ENCODE data around the gene PPP2R2D. TPM values are rescaled to one million over a fixed set of nuclear protein-coding genes. Genes with fewer than 3 reads are reported as not detected.

The PPP2R2D gene
- total RNA-seq = 53.4 TPM

- FAIRE-seq (no peak), DNase-seq (ENCODE audit: low spot score in 2 of 2) (peak; percentile 98)
These were observed at the start of gene PPP2R2D for GRCh38 chr10:131900350-131901152. Gene PPP2R2D (plus strand): TSS chr10:131901008. CDS start chr10:131901149, 141 bp downstream.

- DNase-seq (ENCODE audit: low spot score in 2 of 2) = no peak
- no peak for FAIRE-seq
These were observed 49.5 kb upstream of the PPP2R2D start for GRCh38 chr10:131851346-131851745.

GRCh38 chr10:131852176-131852822 lies 48.5 kb upstream of the PPP2R2D start:
- DNase-seq (ENCODE audit: low spot score in 2 of 2) (no peak), FAIRE-seq (no peak)

GRCh38 chr10:131852823-131853609 lies 47.8 kb upstream of the PPP2R2D start:
- no peak for FAIRE-seq
- DNase-seq (ENCODE audit: low spot score in 2 of 2) = no peak

GRCh38 chr10:131853610-131853964 lies 47.2 kb upstream of the PPP2R2D start:
- DNase-seq (ENCODE audit: low spot score in 2 of 2) (no peak), FAIRE-seq (no peak)

- FAIRE-seq (no peak), DNase-seq (ENCODE audit: low spot score in 2 of 2) (no peak)
These were observed 46.1 kb upstream of the PPP2R2D start for GRCh38 chr10:131854579-131855335.

- DNase-seq (ENCODE audit: low spot score in 2 of 2) (no peak), FAIRE-seq (no peak)
These were observed 45.1 kb upstream of the PPP2R2D start for GRCh38 chr10:131855461-131856401.

- FAIRE-seq (no peak), DNase-seq (ENCODE audit: low spot score in 2 of 2) (no peak)
These were observed 44.2 kb upstream of the PPP2R2D start for GRCh38 chr10:131856441-131857094.

- FAIRE-seq (no peak), DNase-seq (ENCODE audit: low spot score in 2 of 2) (no peak)
These were observed 43.4 kb upstream of the PPP2R2D start for GRCh38 chr10:131857156-131858117.

GRCh38 chr10:131858118-131858515 lies 42.7 kb upstream of the PPP2R2D start:
- no peak for FAIRE-seq
- DNase-seq (ENCODE audit: low spot score in 2 of 2) = peak in 1 of 2 donors; percentile 41

GRCh38 chr10:131858583-131859340 lies 42.0 kb upstream of the PPP2R2D start:
- no peak for DNase-seq (ENCODE audit: low spot score in 2 of 2)
- no peak for FAIRE-seq

GRCh38 chr10:131859341-131860020 lies 41.3 kb upstream of the PPP2R2D start:
- FAIRE-seq (no peak), DNase-seq (ENCODE audit: low spot score in 2 of 2) (no peak)

GRCh38 chr10:131860311-131860710 lies 40.5 kb upstream of the PPP2R2D start:
- no peak for FAIRE-seq
- no peak for DNase-seq (ENCODE audit: low spot score in 2 of 2)

GRCh38 chr10:131860806-131861440 lies 39.9 kb upstream of the PPP2R2D start:
- DNase-seq (ENCODE audit: low spot score in 2 of 2) (no peak), FAIRE-seq (no peak)

GRCh38 chr10:131862548-131862947 lies 38.3 kb upstream of the PPP2R2D start:
- FAIRE-seq (no peak), DNase-seq (ENCODE audit: low spot score in 2 of 2) (no peak)

Data from frontal cortex (tissue), 4 donors.